Activated T-helper 2 cell treated with anti-CD3 and anti-CD28 coated beads, Interferon-gamma antibody, Interleukin-2, Interleukin-4, amounts not matched to agents 10 μg/mL and 5 μg/mL and 100 μg/mL, durations not matched to agents 14 hours and 24 hours and 36 hours (primary cell): ENCODE results near the gene ARHGEF11. TPM values are rescaled to one million over a fixed set of nuclear protein-coding genes. Genes with fewer than 3 reads are reported as not detected.

Experiments
- DNase-seq: peaks from one replicate; pipeline ENCODE4 v3.0.0; 2021; ENCODE audit warnings: low spot score
- H3K27ac Mint-ChIP-seq: one replicate; pipeline ENCODE4 v1.8.0; 2021; ENCODE audit warnings: mixed read lengths
- H3K27me3 Mint-ChIP-seq: one replicate; pipeline ENCODE4 v1.8.0; 2021; ENCODE audit warnings: low read depth, mixed read lengths
- H3K36me3 Mint-ChIP-seq: one replicate; pipeline ENCODE4 v1.8.0; 2021; ENCODE audit warnings: low read depth, mixed read lengths
- H3K4me1 Mint-ChIP-seq: one replicate; pipeline ENCODE4 v1.8.0; 2021; ENCODE audit warnings: low read depth, mixed read lengths
- H3K4me3 Mint-ChIP-seq: one replicate; pipeline ENCODE4 v1.8.0; 2021; ENCODE audit warnings: low read depth, mild to moderate bottlenecking, moderate library complexity, mixed read lengths
- H3K9me3 Mint-ChIP-seq: one replicate; pipeline ENCODE4 v1.8.0; 2021; ENCODE audit warnings: mixed read lengths
- intact Hi-C: fragments of 100-400 bp; cut with micrococcal nuclease; formaldehyde crosslinking; loops from one replicate; pipeline ENCODE4 v1.15.1; 2023
- total RNA-seq: library from RNA; stranded (reverse); gene quantifications from 2 replicates; pipeline ENCODE4 v1.2.3, GENCODE V29; 2022

Gene ARHGEF11
- total RNA-seq, 1 donor from 2014 or later: 2.2 TPM

DNA sequence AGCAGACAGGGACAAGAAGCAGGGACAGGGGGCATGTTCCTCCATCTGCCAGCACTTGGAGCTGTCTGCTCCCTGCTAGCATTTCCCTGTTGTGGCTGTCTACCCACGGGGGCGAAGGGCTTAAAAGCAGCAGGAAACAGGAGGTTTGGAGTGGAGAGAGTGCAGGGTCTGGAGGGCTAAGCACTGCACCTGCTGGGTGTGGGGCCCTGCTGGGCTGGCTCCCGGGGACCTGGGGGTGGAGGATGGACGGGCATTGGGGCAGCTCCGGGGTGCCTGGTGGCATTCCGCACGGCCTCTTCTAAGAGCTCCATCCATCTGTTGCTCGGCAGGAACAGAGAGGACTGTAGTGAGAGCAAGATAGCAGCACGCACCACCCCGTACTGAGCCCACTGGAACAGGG is 103.9 kb downstream of the ARHGEF11 start:
- H3K4me1 Mint-ChIP-seq: no peaks in the 10 kb centered on the region
- no peak overlapping the region for H3K4me3 Mint-ChIP-seq
- no peak overlapping the region for H3K27ac Mint-ChIP-seq
- no peaks in the 10 kb centered on the region for H3K27me3 Mint-ChIP-seq
- H3K9me3 Mint-ChIP-seq: no peaks in the 10 kb centered on the region
- intact Hi-C loops: no loop called here
- H3K36me3 Mint-ChIP-seq: no peaks in the 10 kb centered on the region
- DNase-seq: no peak

DNA sequence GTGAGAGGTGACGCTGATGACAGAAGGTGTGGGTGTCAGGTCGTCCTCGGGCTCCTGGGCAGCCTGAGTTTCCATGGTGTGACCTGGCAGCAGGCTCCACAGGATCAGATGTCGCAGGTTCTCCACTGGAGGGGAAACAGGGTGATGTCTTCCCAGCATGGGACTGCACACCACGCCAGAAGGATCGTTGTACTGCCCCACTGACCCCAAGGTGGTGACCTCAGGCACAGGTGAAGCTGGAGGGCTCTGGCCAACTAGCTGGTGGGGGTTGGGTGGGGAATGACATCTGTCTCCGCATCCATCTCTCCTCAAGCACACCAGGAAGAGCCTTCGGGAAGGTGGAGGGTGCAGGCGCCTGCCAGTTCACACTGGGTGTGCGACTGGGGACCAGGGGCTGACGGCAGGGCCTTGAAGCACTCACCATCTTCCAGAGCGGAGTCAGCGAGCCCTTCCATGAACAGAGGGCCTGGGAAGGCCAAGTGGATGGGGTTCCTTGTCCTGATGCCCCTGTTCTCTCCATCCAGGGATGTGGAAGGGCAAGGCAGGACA is 105.7 kb downstream of the ARHGEF11 start:
- Mint-ChIP-seq H3K27ac (no peak overlapping the region), H3K36me3 (no peaks in the 10 kb centered on the region), H3K9me3 (no peaks in the 10 kb centered on the region), H3K4me3 (no peak overlapping the region), H3K27me3 (no peaks in the 10 kb centered on the region), H3K4me1 (no peaks in the 10 kb centered on the region)
- intact Hi-C loops: no loop called here
- no peak for DNase-seq

GRCh38 chr1:156938813-156939212 is 106.7 kb downstream of the ARHGEF11 start:
- Mint-ChIP-seq H3K27ac (no peak overlapping the region), H3K36me3 (no peaks in the 10 kb centered on the region), H3K4me3 (no peak overlapping the region), H3K9me3 (no peaks in the 10 kb centered on the region), H3K4me1 (no peaks in the 10 kb centered on the region), H3K27me3 (no peaks in the 10 kb centered on the region)
- intact Hi-C loops: no loop called here
- no peak for DNase-seq

- Mint-ChIP-seq H3K4me1 (no peaks in the 10 kb centered on the region), H3K4me3 (no peak overlapping the region)
Observed at GRCh38 chr1:156937883-156938282, 107.7 kb downstream of the ARHGEF11 start.

GRCh38 chr1:156936721-156937220 is 108.8 kb downstream of the ARHGEF11 start:
- DNase-seq: no peak

More at GRCh38 chr1:156937883-156938282, 107.7 kb downstream of the ARHGEF11 start:
- H3K27ac Mint-ChIP-seq: no peak overlapping the region
- no peak for DNase-seq
- H3K9me3 Mint-ChIP-seq: no peaks in the 10 kb centered on the region
- H3K36me3 Mint-ChIP-seq: no peaks in the 10 kb centered on the region
- peaks cover 5% of the 10 kb centered on the region for H3K27me3 Mint-ChIP-seq
- intact Hi-C loops: no loop called here

DNA sequence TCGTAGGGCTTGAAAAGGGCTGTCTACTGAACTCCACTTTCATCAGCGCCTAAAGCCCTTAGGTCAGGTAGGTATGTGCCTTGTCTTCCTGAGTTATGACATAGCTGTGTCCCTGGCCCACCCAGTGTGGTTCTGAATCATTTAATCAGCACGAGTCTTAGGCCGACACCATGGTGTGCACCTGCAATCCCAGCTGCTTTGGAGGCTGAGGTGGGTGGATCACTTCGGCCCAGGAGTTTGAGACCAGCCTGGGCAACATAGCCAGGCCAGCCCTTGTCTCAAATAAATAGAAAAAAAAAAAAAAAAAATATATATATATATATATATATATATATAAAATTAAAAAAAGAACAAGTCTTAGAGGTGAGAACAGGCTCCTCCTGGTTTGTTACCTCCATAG is 109.4 kb downstream of the ARHGEF11 start:
- H3K27ac Mint-ChIP-seq: no peak overlapping the region
- DNase-seq: no peak
- H3K27me3 Mint-ChIP-seq: peaks cover 10% of the 10 kb centered on the region
- no peaks in the 10 kb centered on the region for H3K36me3 Mint-ChIP-seq
- H3K4me3 Mint-ChIP-seq: no peak overlapping the region
- H3K4me1 Mint-ChIP-seq: peaks cover 5% of the 10 kb centered on the region
- H3K9me3 Mint-ChIP-seq: no peaks in the 10 kb centered on the region
- intact Hi-C loops: no loop called here

More at GRCh38 chr1:156936721-156937220, 108.8 kb downstream of the ARHGEF11 start:
- Mint-ChIP-seq H3K36me3 (no peaks in the 10 kb centered on the region), H3K9me3 (no peaks in the 10 kb centered on the region), H3K27me3 (peaks cover 7% of the 10 kb centered on the region), H3K4me3 (no peak overlapping the region), H3K4me1 (no peaks in the 10 kb centered on the region), H3K27ac (no peak overlapping the region)
- intact Hi-C loops: no loop called here

GRCh38 chr1:156935505-156936128 is 109.9 kb downstream of the ARHGEF11 start:
- Mint-ChIP-seq H3K4me1 (peaks cover 6% of the 10 kb centered on the region), H3K27me3 (peaks cover 16% of the 10 kb centered on the region), H3K9me3 (no peaks in the 10 kb centered on the region), H3K36me3 (no peaks in the 10 kb centered on the region), H3K27ac (no peak overlapping the region), H3K4me3 (no peak overlapping the region)
- DNase-seq: no peak
- intact Hi-C loops: no loop called here

DNA sequence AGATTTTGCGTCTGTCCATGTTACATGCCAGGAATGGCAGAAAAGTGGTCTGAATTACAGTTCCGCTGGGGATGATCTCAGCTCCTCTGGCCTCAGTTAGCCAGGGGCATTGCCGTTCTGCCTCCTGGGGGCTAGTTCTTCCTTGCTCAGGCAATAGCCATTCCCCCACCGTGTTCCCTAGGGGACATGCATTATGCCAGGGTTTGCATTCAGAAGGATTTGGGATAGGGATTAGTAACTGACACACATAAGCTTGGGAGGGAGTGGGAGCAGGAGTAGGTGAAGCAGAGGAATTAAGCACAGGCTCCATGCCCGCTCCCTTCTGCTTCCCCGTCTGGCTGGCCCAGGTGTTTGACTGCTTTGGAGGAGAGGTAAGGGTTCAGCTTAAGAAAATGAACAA is 112.4 kb downstream of the ARHGEF11 start:
- no peak for DNase-seq
- intact Hi-C loops: no loop called here
- Mint-ChIP-seq H3K27ac (no peak overlapping the region), H3K9me3 (no peaks in the 10 kb centered on the region), H3K27me3 (peaks cover 34% of the 10 kb centered on the region), H3K4me3 (no peak overlapping the region), H3K4me1 (peaks cover 8% of the 10 kb centered on the region), H3K36me3 (no peaks in the 10 kb centered on the region)

DNA sequence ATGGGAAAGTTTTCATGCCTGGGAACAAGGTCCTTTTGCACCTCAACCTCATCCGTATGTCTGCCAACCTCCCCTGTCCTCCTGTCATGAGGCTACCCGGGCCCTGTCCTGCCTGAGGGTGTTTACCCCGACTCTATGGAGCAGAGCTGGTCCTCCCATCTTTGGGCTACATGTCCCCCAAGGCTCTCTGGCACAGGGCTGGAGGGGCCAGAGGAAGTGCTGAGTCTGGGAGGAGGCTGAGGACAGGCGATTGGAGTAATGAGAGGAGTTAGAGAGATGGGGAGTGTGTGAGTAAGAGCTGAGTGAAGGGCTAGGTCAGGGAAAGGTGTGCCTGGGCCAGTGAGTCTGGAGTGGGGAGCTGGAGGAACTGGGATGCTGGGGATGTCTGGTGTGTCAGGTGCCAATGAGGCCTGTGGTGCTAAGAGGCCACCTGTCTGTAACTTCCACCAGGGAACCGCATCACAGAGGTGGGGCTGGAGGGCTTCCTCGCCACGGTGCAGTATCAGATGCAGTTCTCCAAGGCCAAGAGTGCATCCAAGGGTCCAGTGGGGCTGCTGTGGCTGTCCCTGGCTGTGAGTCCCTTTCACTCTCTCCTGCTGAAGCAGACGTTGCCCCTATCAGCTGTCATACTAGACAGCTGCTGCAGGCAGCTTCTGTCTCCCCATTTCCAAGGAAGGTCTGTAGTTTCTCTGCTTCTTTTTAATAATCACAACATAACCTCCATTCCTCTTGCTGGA is 113.4 kb downstream of the ARHGEF11 start:
- no peaks in the 10 kb centered on the region for H3K36me3 Mint-ChIP-seq
- H3K4me1 Mint-ChIP-seq: peaks cover 14% of the 10 kb centered on the region
- DNase-seq: no peak
- no peaks in the 10 kb centered on the region for H3K9me3 Mint-ChIP-seq
- H3K4me3 Mint-ChIP-seq: no peak overlapping the region
- no peak overlapping the region for H3K27ac Mint-ChIP-seq
- intact Hi-C loops: no loop called here
- H3K27me3 Mint-ChIP-seq: peaks cover 42% of the 10 kb centered on the region

GRCh38 chr1:156931211-156931952 is 114.2 kb downstream of the ARHGEF11 start:
- H3K36me3 Mint-ChIP-seq: no peaks in the 10 kb centered on the region

GRCh38 chr1:156930483-156930882 is 115.1 kb downstream of the ARHGEF11 start:
- peaks cover 58% of the 10 kb centered on the region for H3K27me3 Mint-ChIP-seq
- H3K4me3 Mint-ChIP-seq: no peak overlapping the region
- intact Hi-C loops: no loop called here
- H3K27ac Mint-ChIP-seq: no peak overlapping the region
- DNase-seq: no peak
- H3K9me3 Mint-ChIP-seq: no peaks in the 10 kb centered on the region
- no peaks in the 10 kb centered on the region for H3K36me3 Mint-ChIP-seq
- peaks cover 23% of the 10 kb centered on the region for H3K4me1 Mint-ChIP-seq

More at GRCh38 chr1:156931211-156931952, 114.2 kb downstream of the ARHGEF11 start:
- H3K4me3 Mint-ChIP-seq: no peak overlapping the region
- H3K9me3 Mint-ChIP-seq: no peaks in the 10 kb centered on the region
- H3K27me3 Mint-ChIP-seq: peaks cover 49% of the 10 kb centered on the region
- H3K27ac Mint-ChIP-seq: no peak overlapping the region
- no peak for DNase-seq
- peaks cover 16% of the 10 kb centered on the region for H3K4me1 Mint-ChIP-seq
- intact Hi-C loops: no loop called here

DNA sequence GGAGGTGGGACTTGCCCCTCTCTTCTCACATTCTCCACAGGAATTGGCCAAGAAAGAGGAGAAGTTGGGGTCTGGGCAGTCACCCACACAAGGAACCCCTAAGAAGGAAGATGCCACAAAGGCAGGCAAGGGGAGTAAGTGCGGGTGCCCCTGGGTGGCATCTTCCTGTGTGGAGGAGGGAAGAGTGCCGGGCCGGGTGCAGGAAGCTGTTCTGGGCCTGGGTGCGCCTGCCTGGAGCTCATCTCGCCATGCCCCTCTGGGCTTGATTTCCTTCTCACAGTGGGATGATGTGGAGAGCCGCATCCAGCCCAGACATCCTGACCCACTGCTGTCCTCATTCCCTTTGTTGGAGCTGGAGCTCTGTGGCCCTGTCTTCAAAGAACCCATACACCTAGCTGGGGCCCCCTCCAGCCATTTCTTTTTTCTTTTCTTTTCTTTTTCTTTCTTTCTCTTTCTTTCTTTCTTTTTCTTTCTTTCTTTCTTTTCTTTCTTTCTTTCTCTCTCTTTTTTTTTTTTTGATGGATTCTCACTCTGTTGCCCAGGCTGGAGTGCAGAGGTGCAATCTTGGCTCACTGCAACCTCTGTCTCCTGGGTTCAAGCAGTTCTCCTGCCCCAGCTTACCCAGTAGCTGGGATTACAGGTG is 115.8 kb downstream of the ARHGEF11 start:
- Mint-ChIP-seq H3K9me3 (no peaks in the 10 kb centered on the region), H3K4me3 (no peak overlapping the region), H3K27ac (no peak overlapping the region), H3K36me3 (no peaks in the 10 kb centered on the region), H3K27me3 (peaks cover 66% of the 10 kb centered on the region), H3K4me1 (peaks cover 23% of the 10 kb centered on the region)
- no peak for DNase-seq
- intact Hi-C loops: loop anchor here (10.0 kb wide), 2 partner anchors 245 to 495 kb away; no protein-coding TSS in a partner anchor
